Measurements from ENCODE around the gene CXCR2.
"Not testable (repeated sequence)": the region's sequence is repeated elsewhere in the genome, so short reads cannot be mapped to it uniquely, and the experiment has no call there.

CXCR2 gene

GRCh38 chr2:218125626-218126080 is at the start of gene CXCR2:
Gene CXCR2, plus strand, starts transcription at chr2:218126028. Its CDS starts 8,774 bp downstream, at chr2:218134802.
- Mint-ChIP-seq H3K36me3 (ENCODE audit: low read depth) (no peaks in the 10 kb centered on the region), H3K4me1 (ENCODE audit: low read depth) (peaks cover 9% of the 10 kb centered on the region), H3K4me3 (peak within 1 kb of the TSS; percentile 72), H3K27ac (peak within 1 kb of the TSS; percentile 44), H3K27me3 (ENCODE audit: low read depth) (peaks cover 12% of the 10 kb centered on the region), H3K9me3 (peaks cover 7% of the 10 kb centered on the region)
- no peak for DNase-seq (ENCODE audit: low spot score)

GRCh38 chr2:218077464-218078216 is 48.2 kb upstream of the CXCR2 start:
- no peaks in the 10 kb centered on the region for H3K36me3 Mint-ChIP-seq (ENCODE audit: low read depth)
- H3K9me3 Mint-ChIP-seq: no peaks in the 10 kb centered on the region
- no peak overlapping the region for H3K27ac Mint-ChIP-seq
- DNase-seq (ENCODE audit: low spot score): no peak
- H3K27me3 Mint-ChIP-seq (ENCODE audit: low read depth): no peaks in the 10 kb centered on the region
- H3K4me3 Mint-ChIP-seq: no peak overlapping the region
- no peaks in the 10 kb centered on the region for H3K4me1 Mint-ChIP-seq (ENCODE audit: low read depth)

DNA sequence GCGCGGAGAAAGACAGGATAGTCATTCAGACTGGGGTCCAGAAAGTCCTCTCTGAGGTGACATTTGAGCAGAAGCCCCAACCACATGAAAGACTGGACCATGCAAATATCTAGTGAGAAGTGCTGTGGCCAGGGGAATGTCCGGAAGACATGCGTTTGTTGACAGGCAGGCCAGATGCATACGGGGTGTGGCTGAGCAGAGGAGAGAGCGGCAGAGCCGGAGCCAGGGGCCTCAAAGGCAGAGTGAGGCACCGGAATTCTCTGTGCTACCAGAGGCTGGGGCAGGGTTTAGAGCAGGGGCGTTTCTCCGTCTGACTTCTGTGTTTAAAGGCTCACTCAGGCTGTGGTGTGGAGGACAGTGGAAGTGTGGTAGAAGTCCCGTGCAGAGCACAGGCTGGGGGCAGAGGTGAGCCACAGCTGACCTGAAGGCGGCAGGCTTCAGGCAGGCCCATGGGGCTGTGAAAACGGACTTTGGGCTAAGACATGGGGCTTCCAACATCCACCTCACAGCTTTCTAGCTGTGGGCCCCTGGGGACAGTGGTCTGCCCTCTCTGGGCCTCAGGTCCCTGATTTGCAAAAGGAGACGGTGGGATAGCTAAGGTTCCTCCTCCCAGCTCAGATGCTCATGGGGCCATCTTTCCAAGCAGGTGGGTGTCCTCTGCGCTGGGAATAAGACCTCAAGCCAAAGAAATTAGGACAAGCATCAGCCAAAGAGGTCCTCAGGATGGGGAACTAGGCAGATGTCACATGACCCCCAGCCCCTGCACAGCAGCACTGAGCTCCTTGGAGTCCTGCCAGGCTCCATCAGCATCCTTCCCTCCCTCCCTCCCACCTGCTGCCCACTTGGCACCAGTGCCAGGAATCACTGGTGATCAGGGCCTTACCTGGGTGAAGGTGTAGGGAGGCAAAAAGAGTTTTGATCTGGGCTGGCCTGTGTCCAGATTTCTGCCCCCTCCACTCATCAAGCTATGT is 45.6 kb upstream of the CXCR2 start:
- Mint-ChIP-seq H3K4me1 (ENCODE audit: low read depth) (no peaks in the 10 kb centered on the region), H3K27ac (no peak overlapping the region), H3K9me3 (no peaks in the 10 kb centered on the region), H3K36me3 (ENCODE audit: low read depth) (no peaks in the 10 kb centered on the region), H3K27me3 (ENCODE audit: low read depth) (no peaks in the 10 kb centered on the region), H3K4me3 (no peak overlapping the region)
- no peak for DNase-seq (ENCODE audit: low spot score)

DNA sequence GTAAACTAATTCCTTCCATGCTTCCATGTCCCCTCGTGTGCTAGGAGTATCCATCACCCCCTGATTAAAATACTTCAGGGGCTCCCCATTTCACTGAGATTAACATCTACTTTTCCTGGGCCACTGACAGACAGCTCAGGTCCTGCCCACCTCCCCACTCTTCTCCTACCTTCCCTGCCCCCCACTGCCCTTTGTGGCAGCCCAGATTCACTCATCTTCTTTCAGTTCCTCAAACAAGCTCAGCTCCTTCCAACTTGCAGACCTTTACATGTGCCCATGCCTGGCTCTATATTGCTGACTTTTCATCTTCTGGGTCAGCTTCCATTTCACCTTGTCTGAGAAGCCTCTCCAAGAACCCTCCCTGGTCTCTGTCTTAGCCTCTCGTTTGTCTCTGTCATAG is 44.8 kb upstream of the CXCR2 start:
- Mint-ChIP-seq H3K9me3 (peaks cover 1% of the 10 kb centered on the region), H3K27me3 (ENCODE audit: low read depth) (no peaks in the 10 kb centered on the region), H3K4me3 (no peak overlapping the region), H3K4me1 (ENCODE audit: low read depth) (no peaks in the 10 kb centered on the region), H3K36me3 (ENCODE audit: low read depth) (no peaks in the 10 kb centered on the region), H3K27ac (no peak overlapping the region)
- DNase-seq (ENCODE audit: low spot score): no peak

DNA sequence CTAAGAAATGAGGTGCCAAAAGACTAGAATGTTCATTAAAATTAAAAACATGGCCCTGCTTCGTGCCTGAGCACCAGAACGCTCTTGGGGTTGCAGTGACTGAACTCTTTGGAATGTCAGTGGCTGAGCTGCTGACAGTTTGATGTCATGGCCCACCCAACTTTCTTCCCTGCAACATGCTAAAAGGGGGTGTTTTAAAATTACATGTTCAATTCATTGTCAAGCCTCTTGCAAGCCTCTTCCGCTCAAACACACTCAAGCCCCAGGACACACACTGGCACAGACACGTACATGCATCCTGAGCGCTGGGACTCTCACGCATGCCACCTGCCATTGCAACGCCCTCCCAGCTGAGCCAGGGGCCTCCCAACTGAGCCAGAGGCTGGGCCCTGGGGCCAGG is 44.1 kb upstream of the CXCR2 start:
- no peak overlapping the region for H3K27ac Mint-ChIP-seq
- no peaks in the 10 kb centered on the region for H3K4me1 Mint-ChIP-seq (ENCODE audit: low read depth)
- H3K4me3 Mint-ChIP-seq: no peak overlapping the region
- peaks cover 8% of the 10 kb centered on the region for H3K9me3 Mint-ChIP-seq
- H3K36me3 Mint-ChIP-seq (ENCODE audit: low read depth): no peaks in the 10 kb centered on the region
- H3K27me3 Mint-ChIP-seq (ENCODE audit: low read depth): peaks cover 4% of the 10 kb centered on the region
- DNase-seq (ENCODE audit: low spot score): no peak

GRCh38 chr2:218082586-218083351 is 43.1 kb upstream of the CXCR2 start:
- H3K4me1 Mint-ChIP-seq (ENCODE audit: low read depth): no peaks in the 10 kb centered on the region
- peaks cover 8% of the 10 kb centered on the region for H3K9me3 Mint-ChIP-seq
- peaks cover 4% of the 10 kb centered on the region for H3K27me3 Mint-ChIP-seq (ENCODE audit: low read depth)
- no peaks in the 10 kb centered on the region for H3K36me3 Mint-ChIP-seq (ENCODE audit: low read depth)
- DNase-seq (ENCODE audit: low spot score): no peak
- no peak overlapping the region for H3K4me3 Mint-ChIP-seq
- H3K27ac Mint-ChIP-seq: no peak overlapping the region

- Mint-ChIP-seq H3K9me3 (peaks cover 8% of the 10 kb centered on the region), H3K36me3 (ENCODE audit: low read depth) (no peaks in the 10 kb centered on the region), H3K27me3 (ENCODE audit: low read depth) (peaks cover 4% of the 10 kb centered on the region), H3K4me3 (no peak overlapping the region), H3K27ac (no peak overlapping the region), H3K4me1 (ENCODE audit: low read depth) (no peaks in the 10 kb centered on the region)
- no peak for DNase-seq (ENCODE audit: low spot score)
These were observed 42.5 kb upstream of the CXCR2 start for GRCh38 chr2:218083352-218083676.

GRCh38 chr2:218086478-218086877 is 39.4 kb upstream of the CXCR2 start:
- no peak for DNase-seq (ENCODE audit: low spot score)
- Mint-ChIP-seq H3K4me1 (ENCODE audit: low read depth) (no peaks in the 10 kb centered on the region), H3K9me3 (peaks cover 8% of the 10 kb centered on the region), H3K27me3 (ENCODE audit: low read depth) (peaks cover 9% of the 10 kb centered on the region), H3K36me3 (ENCODE audit: low read depth) (no peaks in the 10 kb centered on the region), H3K4me3 (no peak overlapping the region), H3K27ac (no peak overlapping the region)

DNA sequence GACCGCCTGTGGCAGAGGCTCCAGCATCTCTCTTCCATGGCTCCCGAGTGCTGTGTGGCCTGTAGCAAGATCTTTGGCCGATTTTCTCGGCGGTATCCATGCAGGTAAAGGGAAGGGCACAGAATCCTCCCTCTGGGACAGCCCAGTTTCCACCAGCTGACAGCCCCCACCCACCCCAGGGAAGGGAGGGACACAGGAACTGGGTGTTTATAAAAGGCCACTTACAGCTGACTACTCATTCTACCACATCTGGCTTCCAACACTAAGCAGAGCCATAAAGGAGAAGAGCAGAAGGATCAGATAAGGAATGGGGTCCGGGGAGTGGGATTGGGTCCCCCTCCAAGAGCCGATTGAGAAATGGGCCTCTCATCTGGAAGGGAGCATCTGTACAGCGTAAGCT is 36.6 kb upstream of the CXCR2 start:
- no peak overlapping the region for H3K4me3 Mint-ChIP-seq
- no peaks in the 10 kb centered on the region for H3K4me1 Mint-ChIP-seq (ENCODE audit: low read depth)
- H3K9me3 Mint-ChIP-seq: peaks cover 8% of the 10 kb centered on the region
- H3K27me3 Mint-ChIP-seq (ENCODE audit: low read depth): peaks cover 9% of the 10 kb centered on the region
- DNase-seq (ENCODE audit: low spot score): no peak
- H3K36me3 Mint-ChIP-seq (ENCODE audit: low read depth): no peaks in the 10 kb centered on the region
- H3K27ac Mint-ChIP-seq: no peak overlapping the region

GRCh38 chr2:218091746-218092145 is 34.1 kb upstream of the CXCR2 start:
- H3K4me1 Mint-ChIP-seq (ENCODE audit: low read depth): no peaks in the 10 kb centered on the region
- H3K36me3 Mint-ChIP-seq (ENCODE audit: low read depth): no peaks in the 10 kb centered on the region
- peaks cover under 1% of the 10 kb centered on the region for H3K9me3 Mint-ChIP-seq
- H3K27me3 Mint-ChIP-seq (ENCODE audit: low read depth): peaks cover 13% of the 10 kb centered on the region
- H3K4me3 Mint-ChIP-seq: no peak overlapping the region
- no peak for DNase-seq (ENCODE audit: low spot score)
- H3K27ac Mint-ChIP-seq: no peak overlapping the region

- Mint-ChIP-seq H3K27ac (no peak overlapping the region), H3K4me3 (no peak overlapping the region), H3K27me3 (ENCODE audit: low read depth) (peaks cover 20% of the 10 kb centered on the region), H3K4me1 (ENCODE audit: low read depth) (peaks cover 6% of the 10 kb centered on the region), H3K36me3 (ENCODE audit: low read depth) (no peaks in the 10 kb centered on the region), H3K9me3 (peaks cover 3% of the 10 kb centered on the region)
- DNase-seq (ENCODE audit: low spot score): no peak
These were observed 31.9 kb upstream of the CXCR2 start for GRCh38 chr2:218093879-218094278.

DNA sequence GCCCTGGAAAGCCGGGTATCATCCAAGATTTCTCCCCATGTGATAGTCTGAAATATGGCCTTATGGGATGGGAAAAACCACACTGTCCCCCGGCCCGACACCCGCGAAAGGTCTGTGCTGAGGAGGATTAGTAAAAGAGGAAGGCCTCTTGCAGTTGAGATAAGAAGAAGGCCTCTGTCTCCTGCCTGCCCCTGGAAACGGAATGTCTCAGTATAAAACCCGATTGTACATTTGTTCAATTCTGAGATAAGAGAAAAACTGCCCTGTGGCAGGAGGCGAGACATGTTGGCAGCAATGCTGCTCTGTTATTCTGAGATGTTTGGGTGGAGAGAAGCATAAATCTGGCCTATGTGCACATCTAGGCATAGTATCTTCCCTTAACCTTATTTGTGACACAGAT is 30.0 kb upstream of the CXCR2 start:
- H3K4me1 Mint-ChIP-seq (ENCODE audit: low read depth): peaks cover 6% of the 10 kb centered on the region
- H3K27me3 Mint-ChIP-seq (ENCODE audit: low read depth): peaks cover 36% of the 10 kb centered on the region
- H3K9me3 Mint-ChIP-seq: peaks cover 13% of the 10 kb centered on the region
- DNase-seq (ENCODE audit: low spot score): no peak
- no peak overlapping the region for H3K27ac Mint-ChIP-seq
- no peak overlapping the region for H3K4me3 Mint-ChIP-seq
- H3K36me3 Mint-ChIP-seq (ENCODE audit: low read depth): no peaks in the 10 kb centered on the region

DNA sequence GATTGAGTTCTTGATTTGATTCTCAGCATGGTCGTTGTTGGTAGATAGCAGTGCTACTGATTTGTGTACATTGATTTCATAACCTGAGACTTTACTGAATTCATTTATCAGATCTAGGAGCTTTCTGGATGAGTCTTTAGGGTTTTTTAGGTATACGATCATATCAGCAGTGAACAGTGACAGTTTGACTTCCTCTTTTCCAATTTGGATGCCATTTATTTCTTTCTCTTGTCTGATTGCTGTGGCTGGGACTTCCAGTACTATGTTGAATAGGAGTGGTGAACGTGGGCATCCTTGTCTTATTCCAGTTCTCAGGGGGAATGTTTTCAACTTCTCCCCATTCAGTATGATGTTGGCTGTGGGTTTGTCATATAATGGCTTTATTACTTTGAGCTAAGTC is 27.9 kb upstream of the CXCR2 start:
- Mint-ChIP-seq H3K27ac (no peak overlapping the region), H3K36me3 (ENCODE audit: low read depth) (no peaks in the 10 kb centered on the region), H3K27me3 (ENCODE audit: low read depth) (peaks cover 41% of the 10 kb centered on the region), H3K4me3 (no peak overlapping the region), H3K4me1 (ENCODE audit: low read depth) (peaks cover 6% of the 10 kb centered on the region), H3K9me3 (peaks cover 13% of the 10 kb centered on the region)
- no peak for DNase-seq (ENCODE audit: low spot score)

- not testable (repeated sequence) for H3K27ac Mint-ChIP-seq; DNase-seq (ENCODE audit: low spot score); H3K36me3 Mint-ChIP-seq (ENCODE audit: low read depth); H3K4me1 Mint-ChIP-seq (ENCODE audit: low read depth); H3K4me3 Mint-ChIP-seq; H3K9me3 Mint-ChIP-seq
- H3K27me3 Mint-ChIP-seq (ENCODE audit: low read depth): peaks cover 26% of the 10 kb centered on the region
These were observed 17.0 kb upstream of the CXCR2 start for GRCh38 chr2:218108834-218109233.

All from T-helper 2 cell treated with Interferon-gamma antibody and Interleukin-4, amounts not matched to agents 5 μg/mL and 100 μg/mL, for 36 hours (primary cell).